ENCODE measurements around the gene NBAS.

DNA sequence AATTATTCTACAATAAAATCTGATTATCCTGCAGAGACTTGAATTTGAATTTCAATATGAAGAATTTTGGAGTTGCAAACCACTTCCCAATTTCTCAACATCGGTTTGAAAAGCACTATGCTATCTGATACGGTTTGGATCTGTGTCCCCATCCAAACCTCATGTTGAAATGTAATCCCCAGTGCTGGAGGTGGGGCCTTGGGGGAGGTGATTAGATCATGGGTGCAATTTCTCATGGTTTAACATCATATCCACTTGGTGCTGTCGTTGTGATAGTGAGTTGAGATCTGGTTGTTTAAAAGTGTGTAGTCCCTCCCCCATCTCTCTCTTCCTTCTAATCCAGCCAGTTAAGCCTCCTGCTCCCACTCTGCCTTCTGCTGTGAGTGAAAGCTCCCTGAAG is 205.7 kb downstream of the NBAS start:
- TF ChIP-seq EZH2 (IDR thresholded peaks at IDR 0.05; ENCODE audit: low read length, missing control alignments) = no peak
- TF ChIP-seq, protein P1, sequence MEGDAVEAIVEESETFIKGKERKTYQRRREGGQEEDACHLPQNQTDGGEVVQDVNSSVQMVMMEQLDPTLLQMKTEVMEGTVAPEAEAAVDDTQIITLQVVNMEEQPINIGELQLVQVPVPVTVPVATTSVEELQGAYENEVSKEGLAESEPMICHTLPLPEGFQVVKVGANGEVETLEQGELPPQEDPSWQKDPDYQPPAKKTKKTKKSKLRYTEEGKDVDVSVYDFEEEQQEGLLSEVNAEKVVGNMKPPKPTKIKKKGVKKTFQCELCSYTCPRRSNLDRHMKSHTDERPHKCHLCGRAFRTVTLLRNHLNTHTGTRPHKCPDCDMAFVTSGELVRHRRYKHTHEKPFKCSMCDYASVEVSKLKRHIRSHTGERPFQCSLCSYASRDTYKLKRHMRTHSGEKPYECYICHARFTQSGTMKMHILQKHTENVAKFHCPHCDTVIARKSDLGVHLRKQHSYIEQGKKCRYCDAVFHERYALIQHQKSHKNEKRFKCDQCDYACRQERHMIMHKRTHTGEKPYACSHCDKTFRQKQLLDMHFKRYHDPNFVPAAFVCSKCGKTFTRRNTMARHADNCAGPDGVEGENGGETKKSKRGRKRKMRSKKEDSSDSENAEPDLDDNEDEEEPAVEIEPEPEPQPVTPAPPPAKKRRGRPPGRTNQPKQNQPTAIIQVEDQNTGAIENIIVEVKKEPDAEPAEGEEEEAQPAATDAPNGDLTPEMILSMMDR (conservative IDR thresholded peaks at IDR 0.05 in 1 of 2, IDR thresholded peaks at IDR 0.05 in 1 of 2; ENCODE audit: low read depth in 1 of 2, low read length in 2 of 2) = no peak
